Urinary bladder (tissue), 4 donors: ENCODE data around the gene ALKBH3. TPM values are rescaled to one million over a fixed set of nuclear protein-coding genes. Genes with fewer than 3 reads are reported as not detected.
A peak's percentile ranks its signal among the peaks of the same experiment; 100 is the strongest.

ENCODE experiments used
- DNase-seq: peaks from one replicate; pipeline ENCODE4 v3.0.0-alpha.2; 2015; ENCODE audit errors: extremely low spot score
- H3K27ac ChIP-seq: one replicate; pipeline ENCODE4 v1.5.1; 2013; ENCODE audit warnings: low read depth, mild to moderate bottlenecking, moderate library complexity
- H3K36me3 ChIP-seq: one replicate; pipeline ENCODE4 v1.6.1; 2013; ENCODE audit warnings: mild to moderate bottlenecking, moderate library complexity; ENCODE audit not compliant: insufficient read depth
- H3K4me1 ChIP-seq: one replicate; pipeline ENCODE4 v1.6.1; 2013; ENCODE audit warnings: mild to moderate bottlenecking, moderate library complexity; ENCODE audit not compliant: insufficient read depth
- H3K4me3 ChIP-seq: one replicate; pipeline ENCODE4 v1.5.1; 2013; ENCODE audit warnings: low read depth, low read length
- WGBS: extraction: QIAGEN DNeasy Blood & Tissue Kit; methylation state at CpG from one replicate; pipeline ENCODE4 v1.1.7; 2013; 5-methylcytosine and 5-hydroxymethylcytosine counted together
- polyA plus RNA-seq: library from polyadenylated mRNA; stranded (reverse); fragments of 200-250 nt; gene quantifications from one replicate; pipeline ENCODE4 v1.2.3, GENCODE V29; 2013
- total RNA-seq: library from RNA; depleted of rRNA; stranded (reverse); fragments of >200 nt; gene quantifications from one replicate; pipeline ENCODE4 v1.2.3, GENCODE V29; 2014
- donor health status: healthy with polysubstance abuse.
- donor health status: healthy.

Gene ALKBH3
- total and polyA plus RNA-seq, 2 donors = 27.7 to 30.2 TPM

DNA sequence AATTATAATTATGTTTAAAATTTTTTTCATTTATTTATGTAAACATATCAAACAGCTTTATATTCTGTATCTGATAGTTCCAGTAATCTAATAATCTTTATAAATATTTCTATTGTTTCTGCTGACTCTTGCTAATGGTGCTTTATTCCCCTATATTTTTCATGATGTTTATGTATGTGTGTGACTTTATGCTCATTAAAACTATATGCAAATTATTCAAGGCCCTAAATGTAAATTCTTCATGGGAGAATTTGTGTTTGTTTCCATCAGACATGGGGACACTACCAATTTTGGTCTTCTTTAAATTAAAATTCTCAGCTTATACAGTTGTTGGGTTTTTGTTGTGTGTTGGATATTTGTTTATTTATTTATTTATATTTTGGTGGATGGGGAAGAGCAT is 13.7 kb upstream of the ALKBH3 start:
- Histone ChIP-seq H3K36me3 (peaks cover 2% of the 10 kb centered on the region), H3K4me1 (no peaks in the 10 kb centered on the region), H3K27ac (no peak overlapping the region), H3K4me3 (no peak overlapping the region)
- DNase-seq = no peak

DNA sequence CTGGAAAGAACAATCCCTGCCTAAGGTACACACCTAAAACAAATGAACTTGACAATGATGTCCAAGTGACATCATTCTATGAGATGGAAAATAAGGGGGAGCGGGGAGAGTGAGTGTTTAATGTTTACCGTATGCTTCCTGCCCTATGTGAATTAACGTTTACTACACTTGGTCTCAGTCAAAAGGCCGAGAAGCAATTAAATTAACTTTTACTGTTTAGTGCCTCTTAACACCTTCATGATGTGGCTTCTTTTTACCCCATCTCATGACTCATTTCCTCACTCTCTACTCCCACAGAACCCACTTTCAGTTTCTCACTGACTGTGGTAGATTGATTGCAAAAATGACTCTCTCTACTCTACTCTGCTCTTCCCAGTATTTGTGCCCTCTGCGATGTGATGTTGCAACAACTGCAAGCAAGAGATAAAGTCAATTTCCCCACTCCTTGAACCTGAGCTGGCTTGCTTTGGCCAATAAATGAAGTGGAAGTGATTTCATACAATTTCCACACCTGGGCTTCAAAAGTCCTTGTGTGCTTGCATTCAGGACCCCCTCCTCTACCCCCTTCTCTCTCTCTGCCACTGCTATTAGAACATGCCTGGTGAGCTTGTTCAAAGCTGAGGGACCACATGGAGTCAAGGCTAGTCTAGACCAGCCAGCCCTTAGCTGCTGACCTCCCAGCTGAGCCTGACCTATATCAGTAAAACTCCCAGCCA is 11.6 kb upstream of the ALKBH3 start:
- peaks cover 2% of the 10 kb centered on the region for H3K36me3 ChIP-seq
- H3K4me1 ChIP-seq = no peaks in the 10 kb centered on the region
- no peak overlapping the region for H3K4me3 ChIP-seq
- WGBS = 22% methylated on average over 5 of the region's 5 CpGs
- no peak for DNase-seq
- H3K27ac ChIP-seq = no peak overlapping the region

DNA sequence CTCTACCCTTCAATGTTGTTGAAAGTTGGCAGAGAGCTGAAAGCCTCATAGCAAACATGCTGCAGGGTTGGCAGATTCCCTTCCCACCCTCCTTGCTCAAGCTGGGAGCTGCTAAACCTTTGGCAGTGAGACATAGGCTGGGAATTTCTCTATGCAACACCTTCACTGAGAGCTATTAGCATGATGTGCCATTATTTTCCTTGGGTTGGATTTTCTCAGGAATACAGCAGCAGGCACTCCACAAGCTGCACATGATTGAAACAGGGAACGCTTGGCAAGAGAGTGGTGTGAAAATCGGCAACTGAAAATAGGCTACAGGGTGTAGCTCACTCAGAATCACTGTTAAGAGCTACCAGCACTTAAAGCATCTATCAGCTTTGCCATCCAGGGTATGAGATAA is 9.6 kb upstream of the ALKBH3 start:
- no peak overlapping the region for H3K27ac ChIP-seq
- WGBS = 78% methylated on average over 2 of the region's 2 CpGs
- H3K4me1 ChIP-seq = no peaks in the 10 kb centered on the region
- H3K4me3 ChIP-seq = no peak overlapping the region
- DNase-seq = no peak
- H3K36me3 ChIP-seq = peaks cover 2% of the 10 kb centered on the region

DNA sequence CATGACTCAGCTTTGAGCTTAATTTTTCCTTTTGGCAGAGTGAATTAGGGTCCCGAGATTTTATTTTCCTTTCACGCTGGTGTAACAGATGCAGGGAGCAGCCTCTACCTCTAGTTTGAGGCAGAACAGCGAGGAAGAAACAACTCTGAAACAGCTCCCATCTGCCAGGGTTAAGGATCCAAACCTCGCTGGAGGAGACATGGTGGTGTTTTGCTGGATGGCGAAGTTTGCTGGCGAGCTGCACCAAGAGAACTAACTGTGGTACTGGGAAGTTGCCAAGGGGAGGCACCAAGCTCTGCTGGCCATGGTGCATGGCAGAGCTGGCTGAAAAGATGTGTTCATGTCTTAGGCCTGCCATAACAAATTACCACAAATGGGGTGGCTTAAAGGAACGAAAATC is 7.6 kb upstream of the ALKBH3 start:
- Histone ChIP-seq H3K27ac (no peak overlapping the region), H3K36me3 (no peaks in the 10 kb centered on the region), H3K4me3 (no peak overlapping the region), H3K4me1 (no peaks in the 10 kb centered on the region)
- WGBS = 76% methylated on average over 7 of the region's 7 CpGs
- DNase-seq = no peak

DNA sequence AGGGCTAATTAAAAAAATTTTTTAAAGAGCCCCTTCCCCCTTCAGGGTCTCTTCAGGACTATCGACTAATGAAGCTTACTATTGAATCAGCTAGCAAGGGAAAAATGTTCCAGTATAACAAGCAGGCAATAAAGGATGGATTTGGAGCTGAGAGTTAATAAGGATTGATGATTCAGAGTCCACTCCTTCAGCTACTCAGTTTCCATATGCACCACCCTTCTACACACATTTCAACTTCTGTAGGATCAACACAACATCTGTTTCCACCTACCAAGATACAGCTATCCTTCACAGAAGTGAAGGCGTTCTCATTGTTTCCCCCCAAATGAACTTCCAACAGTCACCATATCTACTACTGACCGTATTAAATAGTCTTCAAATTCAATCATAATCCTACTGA is 6.6 kb upstream of the ALKBH3 start:
- no peak for DNase-seq
- H3K27ac ChIP-seq = no peak overlapping the region
- no peaks in the 10 kb centered on the region for H3K4me1 ChIP-seq
- H3K4me3 ChIP-seq = no peak overlapping the region
- WGBS = 73% methylated on average over 3 of the region's 3 CpGs
- H3K36me3 ChIP-seq = no peaks in the 10 kb centered on the region

DNA sequence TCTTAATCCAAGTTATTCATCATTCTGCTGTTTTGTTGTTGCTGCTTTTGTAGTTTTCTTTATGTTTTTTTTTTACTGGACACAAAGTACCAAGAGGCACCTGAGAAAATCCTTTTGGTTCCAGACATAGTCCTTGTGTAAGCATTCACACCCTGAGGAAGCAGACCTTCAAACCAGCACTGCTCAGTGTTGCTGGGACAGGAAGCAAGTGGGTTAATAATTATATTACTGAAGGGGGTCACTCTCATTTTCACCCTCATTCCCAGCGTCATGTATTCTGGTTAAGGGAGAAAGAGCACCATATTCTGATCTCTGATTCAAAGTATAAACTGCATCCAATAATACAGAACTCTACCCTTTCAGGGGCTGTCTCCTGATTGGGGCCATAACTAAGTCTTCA is 5.9 kb upstream of the ALKBH3 start:
- 29% methylated on average over 1 of the region's 1 CpG for WGBS
- H3K4me1 ChIP-seq = no peaks in the 10 kb centered on the region
- no peak overlapping the region for H3K4me3 ChIP-seq
- no peak for DNase-seq
- H3K36me3 ChIP-seq = no peaks in the 10 kb centered on the region
- H3K27ac ChIP-seq = no peak overlapping the region

DNA sequence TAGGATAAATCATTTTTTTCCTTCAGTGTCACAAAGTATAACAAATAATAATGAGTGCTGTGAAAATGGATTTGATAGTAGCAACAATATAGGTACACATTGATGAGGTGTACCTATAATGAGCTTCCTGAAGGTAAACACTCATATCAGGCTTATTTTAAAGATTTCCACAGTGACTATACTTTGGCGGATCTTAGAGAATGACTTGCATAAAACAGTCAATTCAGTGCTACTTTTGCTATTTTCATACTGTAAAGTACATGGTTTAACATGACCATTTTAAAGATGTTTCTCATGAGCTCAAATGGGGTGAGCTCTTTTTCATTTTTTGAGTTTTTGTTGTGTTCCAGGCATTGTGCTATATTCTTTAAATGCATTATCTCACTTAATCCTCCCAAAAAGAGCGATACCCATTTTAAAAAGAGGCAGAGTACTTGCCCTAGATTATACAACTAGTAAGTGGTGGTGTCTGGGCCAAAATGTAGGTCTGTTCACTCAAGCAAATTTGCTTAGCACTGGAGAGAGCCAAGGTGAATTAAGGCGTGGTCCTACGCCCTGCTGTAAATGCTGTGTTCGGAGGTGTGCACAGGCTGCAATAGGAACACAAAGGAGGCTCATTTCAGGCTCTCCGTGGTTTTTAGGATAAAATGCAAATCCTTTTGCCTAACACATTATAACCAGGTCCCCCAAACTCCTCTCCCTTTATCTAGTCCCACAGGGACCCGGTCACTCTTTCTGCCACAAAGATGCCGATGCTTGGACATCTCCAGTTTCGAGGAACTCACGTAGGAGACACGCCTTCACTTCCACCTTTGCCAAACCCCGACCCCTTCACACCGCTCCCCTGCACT is 617 bp upstream of the ALKBH3 start:
- Histone ChIP-seq H3K27ac (no peak overlapping the region), H3K36me3 (peaks cover 3% of the 10 kb centered on the region), H3K4me3 (peak overlapping the region; percentile 68), H3K4me1 (no peaks in the 10 kb centered on the region)
- DNase-seq = no peak
- WGBS = 49% methylated on average over 13 of the region's 13 CpGs

DNA sequence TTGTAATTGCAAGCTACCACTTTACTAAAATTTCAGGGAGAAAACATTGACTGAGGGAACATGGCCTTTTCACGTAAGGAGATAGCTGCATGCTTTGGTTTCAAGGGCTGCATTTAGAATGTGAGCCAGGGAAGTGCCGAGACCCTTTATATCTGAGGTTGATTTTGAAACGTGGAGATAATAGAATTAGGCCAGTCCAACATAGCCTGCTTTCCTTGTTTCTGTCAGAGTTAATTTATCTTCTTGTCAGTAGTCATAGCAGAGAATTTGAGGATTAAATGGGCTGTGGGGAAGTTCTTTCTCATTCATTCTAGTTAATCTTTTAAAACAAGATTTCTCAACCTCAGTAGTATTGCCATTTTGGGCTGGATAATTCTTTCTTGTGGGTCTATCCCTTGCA is 12.2 kb downstream of the ALKBH3 start:
- H3K36me3 ChIP-seq = peaks cover 2% of the 10 kb centered on the region
- 50% methylated on average over 3 of the region's 3 CpGs for WGBS
- H3K4me3 ChIP-seq = no peak overlapping the region
- DNase-seq = no peak
- no peak overlapping the region for H3K27ac ChIP-seq
- no peaks in the 10 kb centered on the region for H3K4me1 ChIP-seq

DNA sequence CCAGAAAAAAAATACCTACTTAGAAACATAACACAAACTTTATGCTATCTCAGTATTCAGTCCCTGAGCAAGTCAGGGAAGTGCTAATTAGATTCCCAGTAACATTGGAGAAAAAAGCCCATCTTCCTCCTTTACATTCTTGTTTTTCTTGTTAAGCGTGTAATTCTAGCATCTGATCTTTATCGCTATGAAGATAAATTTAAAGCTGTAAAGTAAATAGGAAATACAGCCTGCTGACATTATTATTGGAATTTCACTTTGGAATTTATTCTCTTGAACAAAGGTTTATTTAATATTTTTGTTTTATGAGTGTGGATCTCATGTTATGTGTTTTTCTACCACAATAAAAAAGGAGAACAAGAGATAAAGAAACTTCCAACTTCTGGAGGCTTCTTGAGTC is 13.9 kb downstream of the ALKBH3 start:
- H3K27ac ChIP-seq = no peak overlapping the region
- WGBS = 46% methylated on average over 2 of the region's 2 CpGs

DNA sequence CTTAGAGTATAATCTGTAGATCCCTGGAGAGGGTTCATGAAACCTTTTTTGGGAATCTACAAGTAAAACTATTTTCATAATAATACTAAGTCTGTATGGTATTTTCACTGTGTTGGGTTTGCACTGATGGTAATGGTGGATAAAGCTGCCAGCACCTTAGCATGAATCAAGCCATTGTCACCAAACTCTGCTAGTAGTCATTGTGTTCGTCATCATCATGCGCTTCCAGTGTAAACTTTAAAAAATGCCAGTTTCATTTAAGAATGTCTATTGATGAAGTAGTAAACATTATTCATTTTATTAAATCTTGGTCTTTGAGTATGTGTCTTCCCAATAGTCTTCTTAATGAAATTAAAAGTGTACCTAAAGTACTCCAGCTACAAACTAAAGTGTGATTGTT is 15.0 kb downstream of the ALKBH3 start:
- WGBS = 92% methylated on average over 2 of the region's 2 CpGs
- Histone ChIP-seq H3K4me3 (no peak overlapping the region), H3K36me3 (peaks cover 2% of the 10 kb centered on the region), H3K27ac (no peak overlapping the region), H3K4me1 (no peaks in the 10 kb centered on the region)
- DNase-seq = no peak

More for the DNA sequence above, 13.9 kb downstream of the ALKBH3 start:
- no peak for DNase-seq
- Histone ChIP-seq H3K36me3 (peaks cover 2% of the 10 kb centered on the region), H3K4me1 (no peaks in the 10 kb centered on the region), H3K4me3 (no peak overlapping the region)

DNA sequence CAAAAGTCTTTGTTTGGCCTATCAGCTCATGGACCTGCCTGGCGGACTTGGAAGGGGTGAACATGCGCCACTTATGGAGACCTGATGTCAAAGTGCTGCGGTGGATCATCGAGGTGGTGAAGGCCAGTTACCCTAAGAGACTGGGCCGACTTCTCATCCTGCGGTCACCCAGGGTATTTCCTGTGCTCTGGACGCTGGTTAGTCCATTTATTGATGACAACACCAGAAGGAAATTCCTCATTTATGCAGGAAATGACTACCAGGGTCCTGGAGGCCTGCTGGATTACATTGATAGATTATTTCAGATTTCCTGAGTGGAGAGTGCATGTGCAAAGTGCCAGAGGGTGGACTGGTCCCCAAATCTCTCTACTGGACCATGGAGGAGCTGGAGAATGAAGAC is 17.9 kb downstream of the ALKBH3 start:
- no peak overlapping the region for H3K27ac ChIP-seq
- peaks cover 4% of the 10 kb centered on the region for H3K36me3 ChIP-seq
- no peak overlapping the region for H3K4me3 ChIP-seq
- WGBS = 93% methylated on average over 7 of the region's 7 CpGs
- no peak for DNase-seq
- no peaks in the 10 kb centered on the region for H3K4me1 ChIP-seq

DNA sequence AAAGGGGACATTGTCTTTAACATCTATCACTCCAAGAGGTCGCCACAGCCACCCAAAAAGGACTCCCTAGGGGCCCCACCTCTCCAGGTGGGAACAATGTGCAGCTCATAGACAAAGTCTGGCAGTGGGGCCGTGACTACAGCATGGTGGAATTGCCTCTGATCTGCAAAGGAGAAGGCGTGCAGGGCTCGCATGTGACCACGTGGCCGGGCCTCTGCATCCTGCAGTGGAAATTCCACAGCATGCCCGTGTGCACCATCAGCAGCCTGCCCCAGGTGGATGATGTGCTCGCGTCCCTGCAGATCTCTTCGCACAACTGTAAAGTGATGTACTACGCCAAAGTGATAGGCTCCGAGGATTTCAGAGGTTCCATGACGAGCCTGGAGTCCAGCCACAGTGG is 18.5 kb downstream of the ALKBH3 start:
- no peak overlapping the region for H3K4me3 ChIP-seq
- DNase-seq = no peak
- WGBS = 90% methylated on average over 13 of the region's 13 CpGs
- H3K27ac ChIP-seq = no peak overlapping the region
- H3K36me3 ChIP-seq = peaks cover 4% of the 10 kb centered on the region
- H3K4me1 ChIP-seq = no peaks in the 10 kb centered on the region

DNA sequence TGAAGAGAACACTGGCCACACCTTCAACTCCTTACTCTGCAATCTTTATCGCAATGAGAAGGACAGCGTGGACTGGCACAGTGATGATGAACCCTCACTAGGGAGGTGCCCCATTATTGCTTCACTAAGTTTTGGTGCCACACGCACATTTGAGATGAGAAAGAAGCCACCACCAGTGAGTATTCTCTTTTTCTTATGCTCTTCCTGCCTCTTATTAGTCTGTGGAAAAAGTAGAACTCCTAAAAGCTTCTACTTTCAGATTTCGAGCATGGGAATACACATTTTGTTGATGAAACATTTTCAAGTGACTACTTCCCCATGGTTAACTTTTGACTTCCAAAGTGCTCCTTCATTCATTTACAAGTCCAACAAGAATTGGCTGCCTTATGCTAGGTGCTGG is 20.9 kb downstream of the ALKBH3 start:
- DNase-seq = no peak
- H3K4me1 ChIP-seq = no peaks in the 10 kb centered on the region
- no peak overlapping the region for H3K4me3 ChIP-seq
- no peak overlapping the region for H3K27ac ChIP-seq
- WGBS = 96% methylated on average over 4 of the region's 4 CpGs
- H3K36me3 ChIP-seq = peaks cover 4% of the 10 kb centered on the region

DNA sequence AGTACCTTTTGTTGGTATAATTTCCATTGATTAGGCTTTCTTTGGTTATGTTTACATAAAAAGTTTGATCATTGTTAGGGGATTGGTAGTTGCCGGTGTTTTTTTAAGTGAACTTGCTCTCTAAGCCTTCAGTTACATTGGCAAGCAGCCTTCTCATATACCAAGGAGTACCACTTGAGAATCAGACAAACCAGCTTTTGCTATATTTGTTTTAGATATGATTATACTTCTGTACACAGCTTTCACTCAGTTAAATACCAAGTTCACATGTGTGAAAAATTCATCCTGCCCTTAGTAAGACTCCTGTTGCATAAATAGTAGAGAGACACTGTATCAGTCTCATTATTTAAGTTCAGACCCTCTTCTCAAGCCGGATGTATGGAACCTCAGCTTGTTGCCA is 22.4 kb downstream of the ALKBH3 start:
- Histone ChIP-seq H3K4me3 (no peak overlapping the region), H3K36me3 (peaks cover 2% of the 10 kb centered on the region), H3K27ac (no peak overlapping the region), H3K4me1 (no peaks in the 10 kb centered on the region)
- 90% methylated on average over 2 of the region's 2 CpGs for WGBS
- no peak for DNase-seq
